Stimulated activated naive CD8-positive, alpha-beta T cell treated with anti-CD3 and anti-CD28 coated beads, Interleukin-15, Interleukin-2, amounts not matched to agents 100 ng/mL and 50 ng/mL, for 24 hours (primary cell): ENCODE data around the gene ADGRV1.
"Not testable (repeated sequence)": the region's sequence is repeated elsewhere in the genome, so short reads cannot be mapped to it uniquely, and the experiment has no call there.

Source experiments
- H3K27ac Mint-ChIP-seq: one replicate; pipeline ENCODE4 v1.8.0; 2021; ENCODE audit warnings: mild to moderate bottlenecking, mixed read lengths
- H3K27me3 Mint-ChIP-seq: one replicate; pipeline ENCODE4 v1.8.0; 2021; ENCODE audit warnings: mixed read lengths
- H3K36me3 Mint-ChIP-seq: one replicate; pipeline ENCODE4 v1.8.0; 2021; ENCODE audit warnings: low read depth, mixed read lengths
- H3K4me1 Mint-ChIP-seq: one replicate; pipeline ENCODE4 v1.8.0; 2021; ENCODE audit warnings: low read depth, mixed read lengths
- H3K4me3 Mint-ChIP-seq: one replicate; pipeline ENCODE4 v1.8.0; 2021; ENCODE audit warnings: mild to moderate bottlenecking, mixed read lengths
- H3K9me3 Mint-ChIP-seq: one replicate; pipeline ENCODE4 v1.8.0; 2021; ENCODE audit warnings: mixed read lengths

ADGRV1 gene

GRCh38 chr5:90803381-90803780, 244.8 kb downstream of the ADGRV1 start:
- peaks cover 7% of the 10 kb centered on the region for H3K9me3 Mint-ChIP-seq
- no peaks in the 10 kb centered on the region for H3K36me3 Mint-ChIP-seq
- H3K4me1 Mint-ChIP-seq = no peaks in the 10 kb centered on the region
- peaks cover 5% of the 10 kb centered on the region for H3K27me3 Mint-ChIP-seq
- no peak overlapping the region for H3K27ac Mint-ChIP-seq
- no peak overlapping the region for H3K4me3 Mint-ChIP-seq

- peaks cover 2% of the 10 kb centered on the region for H3K9me3 Mint-ChIP-seq
Measured at GRCh38 chr5:90803876-90804275, 245.3 kb downstream of the ADGRV1 start.

GRCh38 chr5:90807496-90807895, 248.9 kb downstream of the ADGRV1 start:
- H3K4me1 Mint-ChIP-seq = no peaks in the 10 kb centered on the region
- no peak overlapping the region for H3K27ac Mint-ChIP-seq
- H3K27me3 Mint-ChIP-seq = peaks cover 5% of the 10 kb centered on the region
- no peaks in the 10 kb centered on the region for H3K9me3 Mint-ChIP-seq
- no peak overlapping the region for H3K4me3 Mint-ChIP-seq
- H3K36me3 Mint-ChIP-seq = no peaks in the 10 kb centered on the region

More at GRCh38 chr5:90803876-90804275, 245.3 kb downstream of the ADGRV1 start:
- no peaks in the 10 kb centered on the region for H3K36me3 Mint-ChIP-seq
- no peak overlapping the region for H3K4me3 Mint-ChIP-seq
- H3K27ac Mint-ChIP-seq = no peak overlapping the region
- no peaks in the 10 kb centered on the region for H3K4me1 Mint-ChIP-seq
- H3K27me3 Mint-ChIP-seq = peaks cover 3% of the 10 kb centered on the region

- no peaks in the 10 kb centered on the region for H3K4me1 Mint-ChIP-seq
- peaks cover 5% of the 10 kb centered on the region for H3K27me3 Mint-ChIP-seq
- H3K9me3 Mint-ChIP-seq = no peaks in the 10 kb centered on the region
- no peak overlapping the region for H3K4me3 Mint-ChIP-seq
- no peak overlapping the region for H3K27ac Mint-ChIP-seq
- no peaks in the 10 kb centered on the region for H3K36me3 Mint-ChIP-seq
Measured at GRCh38 chr5:90809311-90810056, 250.9 kb downstream of the ADGRV1 start.

- H3K4me1 Mint-ChIP-seq = no peaks in the 10 kb centered on the region
- H3K27me3 Mint-ChIP-seq = peaks cover 5% of the 10 kb centered on the region
- H3K36me3 Mint-ChIP-seq = no peaks in the 10 kb centered on the region
- H3K27ac Mint-ChIP-seq = no peak overlapping the region
- no peak overlapping the region for H3K4me3 Mint-ChIP-seq
- H3K9me3 Mint-ChIP-seq = no peaks in the 10 kb centered on the region
Measured at GRCh38 chr5:90810211-90810610, 251.6 kb downstream of the ADGRV1 start.

GRCh38 chr5:90813392-90813791, 254.8 kb downstream of the ADGRV1 start:
- Mint-ChIP-seq H3K36me3 (no peaks in the 10 kb centered on the region), H3K4me3 (no peak overlapping the region), H3K27me3 (peaks cover 5% of the 10 kb centered on the region), H3K4me1 (no peaks in the 10 kb centered on the region), H3K27ac (no peak overlapping the region), H3K9me3 (no peaks in the 10 kb centered on the region)

- H3K4me1 Mint-ChIP-seq, H3K27ac Mint-ChIP-seq, H3K27me3 Mint-ChIP-seq, H3K36me3 Mint-ChIP-seq, H3K9me3 Mint-ChIP-seq, H3K4me3 Mint-ChIP-seq: not testable (repeated sequence)
Measured at GRCh38 chr5:90822062-90822461, 263.5 kb downstream of the ADGRV1 start.

- H3K27ac Mint-ChIP-seq = no peak overlapping the region
- no peak overlapping the region for H3K4me3 Mint-ChIP-seq
- no peaks in the 10 kb centered on the region for H3K9me3 Mint-ChIP-seq
- H3K4me1 Mint-ChIP-seq = no peaks in the 10 kb centered on the region
- H3K27me3 Mint-ChIP-seq = peaks cover 12% of the 10 kb centered on the region
- H3K36me3 Mint-ChIP-seq = no peaks in the 10 kb centered on the region
Measured at GRCh38 chr5:90824436-90824835, 265.8 kb downstream of the ADGRV1 start.

GRCh38 chr5:90830058-90830457, 271.5 kb downstream of the ADGRV1 start:
- Mint-ChIP-seq H3K4me3 (no peak overlapping the region), H3K36me3 (no peaks in the 10 kb centered on the region), H3K9me3 (no peaks in the 10 kb centered on the region), H3K27ac (no peak overlapping the region), H3K4me1 (no peaks in the 10 kb centered on the region), H3K27me3 (peaks cover 10% of the 10 kb centered on the region)

GRCh38 chr5:90833753-90834152, 275.2 kb downstream of the ADGRV1 start:
- H3K27me3 Mint-ChIP-seq = peaks cover 11% of the 10 kb centered on the region
- H3K36me3 Mint-ChIP-seq = no peaks in the 10 kb centered on the region
- no peak overlapping the region for H3K27ac Mint-ChIP-seq
- H3K9me3 Mint-ChIP-seq = peaks cover 3% of the 10 kb centered on the region
- no peaks in the 10 kb centered on the region for H3K4me1 Mint-ChIP-seq
- no peak overlapping the region for H3K4me3 Mint-ChIP-seq

GRCh38 chr5:90834711-90835110, 276.1 kb downstream of the ADGRV1 start:
- H3K4me3 Mint-ChIP-seq = no peak overlapping the region

GRCh38 chr5:90843443-90843842, 284.8 kb downstream of the ADGRV1 start:
- Mint-ChIP-seq H3K4me3 (no peak overlapping the region), H3K27ac (no peak overlapping the region), H3K9me3 (no peaks in the 10 kb centered on the region), H3K4me1 (peaks cover 8% of the 10 kb centered on the region), H3K36me3 (no peaks in the 10 kb centered on the region), H3K27me3 (peaks cover 44% of the 10 kb centered on the region)

More at GRCh38 chr5:90834711-90835110, 276.1 kb downstream of the ADGRV1 start:
- H3K27ac Mint-ChIP-seq = no peak overlapping the region
- H3K36me3 Mint-ChIP-seq = no peaks in the 10 kb centered on the region
- peaks cover 16% of the 10 kb centered on the region for H3K27me3 Mint-ChIP-seq
- no peaks in the 10 kb centered on the region for H3K4me1 Mint-ChIP-seq
- H3K9me3 Mint-ChIP-seq = peaks cover 3% of the 10 kb centered on the region

- Mint-ChIP-seq H3K9me3 (no peaks in the 10 kb centered on the region), H3K27ac (no peak overlapping the region), H3K4me3 (no peak overlapping the region), H3K27me3 (peaks cover 36% of the 10 kb centered on the region), H3K4me1 (peaks cover 8% of the 10 kb centered on the region), H3K36me3 (no peaks in the 10 kb centered on the region)
Measured at GRCh38 chr5:90844931-90845330, 286.3 kb downstream of the ADGRV1 start.

GRCh38 chr5:90845723-90846554, 287.3 kb downstream of the ADGRV1 start:
- Mint-ChIP-seq H3K9me3 (no peaks in the 10 kb centered on the region), H3K27me3 (peaks cover 27% of the 10 kb centered on the region)

GRCh38 chr5:90847606-90848005, 289.0 kb downstream of the ADGRV1 start:
- H3K27ac Mint-ChIP-seq, H3K9me3 Mint-ChIP-seq, H3K4me1 Mint-ChIP-seq, H3K4me3 Mint-ChIP-seq, H3K36me3 Mint-ChIP-seq: not testable (repeated sequence)
- peaks cover 20% of the 10 kb centered on the region for H3K27me3 Mint-ChIP-seq

More at GRCh38 chr5:90845723-90846554, 287.3 kb downstream of the ADGRV1 start:
- Mint-ChIP-seq H3K4me3 (no peak overlapping the region), H3K4me1 (peaks cover 8% of the 10 kb centered on the region), H3K27ac (no peak overlapping the region), H3K36me3 (no peaks in the 10 kb centered on the region)
